HG03045 (cell line): ENCODE results near the gene CGREF1.
A peak's percentile ranks its signal among the peaks of the same experiment; 100 is the strongest.
"Not testable (repeated sequence)": the region's sequence is repeated elsewhere in the genome, so short reads cannot be mapped to it uniquely, and the experiment has no call there.

Source experiments
- ATAC-seq: cut with Tn5 transposase; IDR thresholded peaks from one replicate; pipeline ENCODE4 v1.9.1; 2021; ENCODE audit warnings: mild to moderate bottlenecking, moderate library complexity; ENCODE audit not compliant: unreplicated experiment

Gene CGREF1

DNA sequence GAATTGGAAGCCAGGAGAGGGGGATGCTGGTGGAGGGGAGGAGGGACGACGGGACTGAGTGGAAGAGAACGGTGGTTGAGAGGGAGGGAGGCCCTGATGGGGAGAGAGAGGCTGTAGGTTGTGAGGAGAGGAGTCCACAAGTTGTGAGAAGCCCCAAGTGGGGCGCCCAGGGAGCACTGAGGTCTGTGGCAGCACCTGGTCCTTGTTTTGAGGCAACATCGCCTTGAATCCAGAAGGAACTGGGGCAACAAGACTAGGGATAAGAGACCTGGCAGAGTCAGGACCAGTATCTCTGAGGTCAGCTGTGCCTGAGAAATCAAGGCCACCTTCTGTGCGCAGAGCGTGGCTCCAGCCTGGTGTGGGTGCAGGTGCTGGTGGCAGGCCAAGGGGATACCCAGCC is 19.2 kb upstream of the CGREF1 start:
- ATAC-seq: no peak

DNA sequence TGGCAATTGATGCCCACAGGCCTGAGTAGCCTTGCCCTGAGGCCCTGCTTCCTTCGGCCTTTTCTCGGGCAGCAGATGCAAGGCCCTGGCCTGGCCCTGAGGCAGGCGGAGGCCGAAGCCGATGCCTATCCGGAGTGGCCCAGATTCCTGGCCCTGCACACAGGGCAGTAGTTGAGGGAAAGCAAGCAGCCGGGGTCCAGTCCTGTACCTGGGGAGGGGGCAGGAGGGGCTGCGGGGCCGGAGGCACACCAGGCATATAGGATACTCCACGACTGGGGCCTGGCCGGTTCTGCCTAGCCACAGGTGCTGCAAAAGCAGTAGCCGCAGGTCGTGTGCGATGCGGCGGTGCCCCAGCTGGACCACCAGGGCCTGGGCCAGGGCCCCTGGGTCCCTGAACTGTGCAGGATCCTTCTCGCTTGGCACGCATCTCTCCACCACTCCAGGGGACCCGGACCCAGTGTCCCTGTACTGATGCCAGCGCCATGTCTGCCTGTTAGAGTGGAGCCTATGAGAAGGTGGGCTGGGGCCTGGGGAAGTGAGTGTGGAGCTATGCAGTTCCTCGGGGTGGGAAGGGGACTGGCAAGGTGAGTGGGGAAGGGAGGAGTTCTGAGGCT is 18.5 kb upstream of the CGREF1 start:
- no peak for ATAC-seq

DNA sequence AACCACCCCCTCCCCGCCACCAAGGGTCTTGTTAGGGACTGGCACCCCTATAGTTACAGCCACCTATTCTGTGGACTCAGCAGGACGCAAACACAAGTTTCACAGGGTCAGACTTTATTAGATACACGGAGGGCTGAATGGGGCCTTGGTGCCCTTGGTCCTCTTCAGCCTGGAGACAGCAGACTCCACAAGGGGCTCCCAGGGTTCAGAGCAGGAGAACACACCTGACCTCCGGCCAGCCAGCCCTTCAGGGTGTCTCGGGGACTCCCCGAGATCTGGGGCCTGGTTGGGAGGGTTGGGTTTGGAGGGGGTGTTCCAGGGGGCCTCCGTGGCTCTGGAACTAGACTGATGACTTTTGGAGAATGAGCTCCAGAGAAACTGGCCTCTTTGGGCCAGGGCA is 17.8 kb upstream of the CGREF1 start:
- no peak for ATAC-seq

DNA sequence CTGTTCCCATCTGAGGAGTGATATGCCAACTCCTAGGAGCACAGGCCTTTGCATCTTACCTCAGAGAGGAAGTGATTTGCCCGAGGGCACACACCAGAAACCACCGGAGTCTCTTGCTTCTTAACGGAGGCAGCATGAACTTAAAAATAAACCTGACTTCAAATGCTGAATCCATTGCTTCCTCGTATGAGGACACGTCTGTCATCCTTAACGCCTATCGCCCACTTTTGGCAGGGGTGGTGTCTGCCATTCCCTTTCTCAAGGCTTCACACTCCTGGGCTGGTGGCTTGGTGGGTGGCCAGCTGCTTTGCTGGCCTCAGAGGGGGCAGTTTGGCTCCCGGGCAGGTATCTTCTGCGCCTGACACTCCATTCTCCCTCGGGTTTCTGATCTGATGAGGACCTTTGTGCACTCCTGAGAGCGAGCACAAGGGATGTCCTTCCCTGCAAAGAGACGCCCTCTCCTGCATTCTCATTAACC is 16.6 kb upstream of the CGREF1 start:
- ATAC-seq: no peak

DNA sequence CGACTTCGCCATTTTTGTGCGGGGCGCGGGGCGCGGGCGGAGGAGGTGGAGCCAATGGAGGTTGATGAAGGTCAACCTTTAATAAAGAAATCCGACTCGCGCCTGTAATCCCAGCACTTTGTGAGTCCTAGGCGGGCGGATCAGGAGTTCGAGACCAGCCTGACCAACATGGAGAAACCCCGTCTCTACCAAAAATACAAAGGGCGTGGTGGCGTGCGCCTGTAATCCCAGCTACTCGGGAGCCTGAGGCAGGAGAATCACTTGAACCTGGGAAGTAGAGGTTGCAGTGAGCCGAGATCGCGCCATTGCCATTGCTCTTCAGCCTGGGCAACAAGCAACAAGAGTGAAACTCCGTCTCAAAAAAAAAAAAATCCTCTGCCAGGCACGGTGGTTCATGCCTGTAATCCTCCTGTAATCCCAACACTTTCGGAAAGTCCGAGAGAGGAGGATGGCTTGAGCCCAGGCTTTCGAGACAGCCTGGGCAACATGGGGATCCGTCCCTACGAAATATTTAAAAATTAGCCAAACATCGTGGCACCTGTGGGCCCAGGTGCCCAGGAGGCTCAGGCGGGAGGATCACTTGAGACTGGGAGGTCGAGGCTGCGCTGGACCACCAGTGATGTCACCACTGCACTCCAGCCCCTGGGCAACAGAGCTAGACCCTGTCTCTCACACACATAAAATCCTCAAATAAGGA is 16.0 kb upstream of the CGREF1 start:
- no peak for ATAC-seq

DNA sequence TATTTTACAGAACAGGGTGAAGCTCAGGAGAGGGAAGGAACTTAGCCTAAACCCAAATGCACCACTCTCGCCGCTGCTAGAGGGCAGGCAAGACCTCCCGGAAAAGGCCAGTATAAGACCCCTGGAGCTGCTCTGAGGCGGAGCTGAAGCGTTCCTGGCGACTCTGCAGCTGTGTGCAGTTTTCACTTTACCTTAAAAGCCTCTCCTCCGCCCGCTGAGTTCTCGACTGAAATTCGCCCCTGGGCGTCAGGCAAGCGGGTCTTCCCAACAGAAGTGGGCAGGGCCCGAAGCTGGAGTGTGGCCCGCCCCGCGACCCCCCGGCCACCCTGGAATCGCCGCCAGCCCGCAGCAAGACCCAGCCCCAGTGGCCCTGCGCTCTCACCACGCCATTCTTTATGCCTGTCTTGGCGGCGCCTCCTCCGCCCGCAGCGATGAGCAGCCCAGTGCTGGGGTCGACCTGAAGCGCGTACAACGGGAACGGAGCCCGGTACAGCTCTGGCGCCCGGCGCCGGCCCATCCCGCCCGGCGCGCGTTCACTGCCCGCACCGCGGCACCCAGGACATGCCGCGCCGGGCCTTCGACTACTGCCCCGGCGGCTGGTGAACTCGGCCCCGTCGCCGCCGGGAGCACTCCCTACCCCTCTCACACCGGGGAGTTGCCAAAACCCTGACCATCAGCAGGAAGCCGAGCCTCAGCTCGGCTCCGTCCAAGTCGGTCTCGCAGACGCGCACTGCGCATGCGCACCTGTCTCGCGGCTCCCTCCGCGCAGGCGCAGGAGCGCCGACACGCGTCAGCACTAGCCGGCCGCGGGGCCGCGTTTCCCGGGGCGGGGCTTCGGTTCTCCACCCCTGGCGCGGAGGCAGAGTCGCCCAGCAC is 15.2 kb upstream of the CGREF1 start, which contains the start of gene PREB:
PREB (minus strand) TSS at position 732 of the 876 bp plus-strand sequence; CDS start at position 517, 215 bp downstream.
- peak; percentile 88 for ATAC-seq

DNA sequence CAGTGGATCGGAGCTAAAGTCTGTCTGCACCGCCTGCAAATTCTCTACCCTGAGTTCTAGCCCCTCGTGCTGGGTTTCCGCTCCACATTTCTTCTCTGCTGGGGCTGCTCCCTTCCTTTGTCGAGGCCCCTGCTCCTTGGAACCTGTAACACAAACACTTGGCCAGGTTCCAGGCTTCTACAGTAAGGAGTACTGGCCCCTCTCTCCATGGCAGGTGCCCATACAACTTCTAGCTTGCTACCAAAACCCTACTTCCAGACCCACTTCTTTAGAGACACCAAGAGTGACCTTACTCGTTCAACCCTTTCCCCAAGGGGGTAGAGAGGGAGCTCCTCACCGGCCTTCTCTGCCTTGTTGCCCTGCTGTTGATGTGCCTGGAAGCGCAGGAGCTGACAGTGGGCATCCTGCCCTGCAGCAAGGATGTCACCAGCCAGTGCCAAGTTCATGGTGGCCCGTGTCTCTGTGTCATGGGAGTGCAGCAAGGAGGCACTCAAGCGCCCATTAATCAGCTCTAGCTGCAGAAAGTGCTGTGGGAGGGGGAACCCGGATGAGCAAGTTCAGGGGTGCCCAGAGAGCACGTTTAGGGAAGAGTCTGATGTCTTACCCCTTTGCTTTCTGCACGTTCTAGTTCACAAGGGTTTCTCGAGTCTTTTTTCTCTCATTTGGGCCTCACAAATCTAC is 14.4 kb upstream of the CGREF1 start:
- ATAC-seq: no peak

DNA sequence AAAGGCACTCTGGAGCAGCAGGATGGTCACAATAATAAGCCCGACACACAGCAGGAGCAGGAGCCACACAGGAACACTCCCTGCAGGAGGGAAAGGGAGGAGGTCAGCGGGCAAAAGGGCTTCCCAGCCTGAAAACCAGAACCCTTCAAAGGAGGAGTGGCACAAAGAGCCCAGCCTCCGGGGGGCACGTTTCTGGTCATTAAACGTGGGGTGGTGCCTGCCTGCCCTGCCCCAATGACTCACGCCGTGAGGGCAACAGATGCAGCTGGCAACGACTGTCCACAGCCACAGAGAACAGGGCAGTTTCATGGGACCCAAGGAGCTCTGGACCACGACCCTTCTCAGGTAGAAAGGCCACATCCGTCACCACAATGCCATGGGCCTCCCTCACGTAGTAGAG is 12.5 kb upstream of the CGREF1 start:
- ATAC-seq: no peak

DNA sequence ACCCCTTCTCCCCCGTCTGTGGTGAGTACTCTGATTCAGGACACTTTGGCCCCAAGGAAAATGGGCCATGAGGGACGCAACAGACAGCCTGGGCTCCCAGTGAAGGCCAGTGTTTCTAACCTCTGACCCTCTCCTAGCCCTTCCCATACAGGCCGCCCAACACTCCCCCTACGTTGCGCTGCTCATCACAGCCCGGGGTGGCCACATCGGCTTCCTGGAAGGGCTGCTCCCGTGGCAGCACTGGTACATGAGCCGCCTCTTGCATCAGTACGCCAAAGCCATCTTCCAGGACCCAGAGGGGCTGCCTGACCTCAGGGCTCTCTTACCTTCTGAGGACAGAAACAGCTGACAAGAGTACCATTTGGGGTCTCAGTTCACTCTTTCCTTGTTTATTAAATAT is 11.5 kb upstream of the CGREF1 start:
- no peak for ATAC-seq

DNA sequence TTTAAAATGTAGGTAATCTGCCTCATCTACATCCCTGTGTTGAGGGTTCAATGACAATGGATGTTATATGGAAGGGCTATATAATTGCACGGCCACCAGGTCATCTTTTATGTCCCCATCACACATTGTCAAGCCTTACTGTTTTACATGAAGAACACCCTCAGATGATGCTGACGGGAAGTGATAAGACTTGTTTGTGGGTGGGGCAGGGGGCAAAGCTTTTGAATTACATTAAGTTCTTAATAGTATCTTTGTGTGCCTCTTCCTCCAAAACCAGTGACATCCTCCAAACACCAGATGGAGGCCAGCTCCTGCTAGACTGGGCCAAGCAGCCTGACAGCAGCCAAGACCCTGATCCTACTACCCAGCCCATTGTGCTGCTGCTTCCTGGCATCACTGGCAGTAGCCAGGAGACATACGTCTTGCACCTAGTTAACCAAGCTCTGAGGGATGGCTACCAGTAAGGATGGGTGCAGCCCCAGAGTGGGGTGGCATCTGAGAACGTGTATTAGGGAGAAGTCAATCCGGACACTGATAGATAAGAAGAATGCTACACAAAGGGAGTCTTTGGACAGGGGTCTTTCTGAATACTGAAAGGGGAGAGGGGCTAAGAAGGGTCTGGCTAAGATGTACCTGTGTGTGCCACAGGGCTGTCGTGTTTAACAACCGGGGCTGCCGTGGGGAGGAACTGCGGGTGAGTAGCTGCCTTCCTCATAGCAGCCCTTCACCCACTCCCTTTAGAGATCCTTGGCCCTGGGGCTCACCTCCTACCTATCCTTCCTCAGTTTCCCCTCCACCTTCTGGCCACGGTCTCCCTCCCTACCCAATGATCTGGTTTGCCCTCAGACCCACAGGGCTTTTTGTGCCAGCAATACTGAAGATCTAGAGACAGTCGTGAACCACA is 10.0 kb upstream of the CGREF1 start:
- no peak for ATAC-seq

DNA sequence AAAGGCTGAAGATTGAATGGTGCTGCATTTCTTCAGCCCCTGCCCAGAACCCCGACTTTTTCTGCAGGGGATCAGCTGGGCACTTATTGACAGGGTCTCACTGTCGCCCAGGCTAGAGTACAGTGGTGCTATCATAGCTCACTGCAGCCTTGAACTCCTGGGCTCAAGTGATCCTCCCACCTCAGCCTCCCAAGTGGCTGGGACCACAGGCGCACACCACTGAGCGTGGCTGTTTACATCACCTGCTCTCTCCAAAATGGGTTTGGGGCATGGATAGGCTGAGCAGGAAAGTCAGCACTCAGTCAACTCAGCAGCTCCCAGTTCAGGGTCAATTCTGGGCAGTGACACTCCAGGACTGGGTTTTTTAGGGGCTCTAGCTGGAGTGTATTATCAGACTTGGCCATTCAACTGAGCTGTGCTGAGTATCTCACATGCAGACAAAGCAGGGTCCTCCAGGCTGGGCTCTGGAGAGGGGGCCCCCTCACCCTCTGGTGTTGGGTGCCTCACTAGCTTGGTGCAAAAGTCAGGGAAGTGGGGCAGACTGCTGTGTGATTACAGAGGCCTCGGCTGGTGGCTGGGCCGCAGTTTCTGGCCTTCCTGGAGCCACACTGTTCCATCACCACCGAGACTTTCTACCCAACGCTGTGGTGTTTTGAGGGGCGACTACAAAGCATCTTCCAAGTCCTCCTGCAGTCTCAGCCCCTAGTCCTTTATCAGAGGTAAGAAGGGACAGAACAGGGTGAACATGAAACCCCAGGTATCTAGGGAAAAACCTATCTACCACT is 9.1 kb upstream of the CGREF1 start:
- ATAC-seq: no peak

DNA sequence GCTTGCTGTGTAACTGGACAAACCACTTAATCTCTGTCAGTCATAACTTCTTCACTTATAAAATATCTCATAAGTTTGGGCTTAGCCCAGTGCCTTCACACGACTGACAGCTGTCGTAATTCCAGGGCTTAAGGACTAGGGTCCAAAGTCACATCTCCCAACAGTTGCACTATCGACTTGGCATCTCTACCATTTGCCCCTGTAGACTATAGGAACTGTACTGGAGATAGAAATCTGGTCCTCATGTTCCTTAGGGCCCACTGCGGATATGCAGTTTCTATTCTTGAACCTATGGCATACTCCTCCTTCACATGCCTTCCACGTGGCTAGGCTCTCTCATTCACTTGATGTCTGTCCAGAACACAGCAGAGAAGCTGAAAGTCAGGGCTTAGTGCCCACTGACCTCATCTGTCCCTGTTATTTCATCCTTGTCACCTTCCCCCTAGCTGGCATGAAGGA is 7.4 kb upstream of the CGREF1 start:
- no peak for ATAC-seq

DNA sequence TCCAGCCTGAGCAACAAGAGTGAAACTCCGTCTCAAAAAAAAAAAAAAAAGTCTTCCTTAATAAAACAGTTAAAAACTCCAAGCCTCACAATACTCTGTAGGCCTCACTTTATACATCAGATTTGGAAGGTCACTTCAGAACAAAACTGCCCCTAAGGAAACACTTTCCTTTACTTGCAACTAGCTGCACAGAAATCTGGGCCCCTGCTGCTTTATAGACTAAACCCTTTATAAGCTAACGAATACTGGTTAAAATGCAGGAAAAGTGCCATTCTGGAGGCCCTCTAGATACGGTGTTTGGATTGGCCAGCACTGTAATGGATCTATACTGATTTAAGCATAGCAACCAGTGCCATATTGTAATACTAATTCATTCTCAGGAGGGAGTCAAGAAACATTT is 6.2 kb upstream of the CGREF1 start:
- no peak for ATAC-seq

DNA sequence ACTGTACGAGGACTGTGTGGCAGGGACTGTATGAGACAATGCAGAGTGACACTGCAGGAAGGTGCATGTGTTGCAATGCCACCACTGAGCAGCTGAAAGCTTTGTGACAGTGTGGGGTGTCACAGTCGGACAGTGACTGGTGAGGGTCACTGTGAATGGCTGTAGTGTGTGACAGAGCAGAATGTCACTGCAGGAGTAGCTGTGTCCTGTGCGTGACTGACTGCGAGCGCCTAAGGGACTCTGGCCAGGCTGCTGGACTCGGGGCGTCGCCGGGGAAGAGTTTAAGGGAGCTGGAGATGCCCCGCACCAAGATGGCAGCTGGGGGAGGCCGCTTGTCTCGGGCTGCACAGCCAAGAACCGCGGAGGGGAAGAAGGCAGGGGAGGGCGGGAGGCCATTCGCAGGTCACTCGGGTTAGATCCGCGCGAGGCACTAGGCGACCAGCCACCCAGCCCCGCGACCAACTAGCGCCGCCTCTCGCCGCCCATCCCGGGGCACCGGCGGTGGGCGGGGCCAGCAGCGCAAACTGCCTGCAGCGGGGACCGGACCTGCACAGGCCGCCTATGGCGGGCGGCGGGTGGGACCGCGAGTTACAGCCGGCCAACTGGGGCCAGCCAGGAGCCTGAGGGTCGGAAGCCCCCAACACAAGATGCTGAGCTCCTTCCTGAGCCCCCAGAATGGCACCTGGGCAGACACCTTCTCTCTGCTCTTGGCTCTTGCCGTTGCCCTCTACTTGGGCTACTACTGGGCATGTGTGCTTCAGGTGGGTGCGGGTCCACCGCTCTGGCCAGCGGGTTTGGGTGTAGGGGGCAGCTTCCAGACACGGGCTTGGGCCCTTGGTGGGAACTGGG is 4.6 kb upstream of the CGREF1 start, which contains the start of gene ABHD1:
ABHD1 (plus strand) TSS at position 514 of the 849 bp plus-strand sequence; CDS start at position 648, 134 bp downstream.
- peak; percentile 69 for ATAC-seq

DNA sequence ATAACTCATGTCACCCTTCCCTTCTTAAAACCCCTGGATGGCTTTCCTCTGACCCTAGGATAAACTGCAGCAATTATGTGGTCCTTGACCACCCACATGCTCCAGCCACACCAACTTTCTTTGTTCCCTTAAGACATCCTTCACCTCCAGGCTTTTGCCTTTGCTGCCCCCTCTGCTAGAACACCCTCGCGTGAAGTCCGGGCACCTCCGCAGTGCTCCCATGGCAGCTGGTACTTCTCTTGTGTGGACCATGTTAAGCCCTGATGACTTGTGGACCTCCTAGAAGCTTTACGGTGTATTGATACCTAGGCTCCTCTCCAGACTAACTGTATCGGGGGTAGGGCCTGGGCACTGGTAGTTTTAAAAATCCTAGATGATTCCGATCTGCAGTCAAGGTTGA is 3.9 kb upstream of the CGREF1 start:
- no peak for ATAC-seq

DNA sequence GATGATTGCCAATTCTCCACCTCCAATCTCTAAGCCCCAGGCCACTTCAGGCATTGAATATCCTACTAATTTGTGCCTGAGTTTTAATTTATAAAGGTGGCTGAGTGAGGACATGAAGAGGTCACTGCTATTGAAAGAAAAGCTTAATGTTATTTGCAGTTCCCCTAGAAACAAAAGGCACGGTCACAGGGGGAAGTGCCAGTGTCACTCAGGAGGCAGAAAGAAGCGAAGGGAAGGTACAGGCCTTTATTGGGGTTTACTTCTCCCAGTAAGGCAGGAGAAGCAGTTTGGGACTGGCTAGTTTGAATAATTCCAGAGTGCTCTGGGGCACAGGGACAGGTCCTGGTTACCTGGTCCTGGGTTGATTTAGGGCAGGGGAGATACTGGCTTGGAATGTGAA is 3.0 kb upstream of the CGREF1 start:
- ATAC-seq: no peak

DNA sequence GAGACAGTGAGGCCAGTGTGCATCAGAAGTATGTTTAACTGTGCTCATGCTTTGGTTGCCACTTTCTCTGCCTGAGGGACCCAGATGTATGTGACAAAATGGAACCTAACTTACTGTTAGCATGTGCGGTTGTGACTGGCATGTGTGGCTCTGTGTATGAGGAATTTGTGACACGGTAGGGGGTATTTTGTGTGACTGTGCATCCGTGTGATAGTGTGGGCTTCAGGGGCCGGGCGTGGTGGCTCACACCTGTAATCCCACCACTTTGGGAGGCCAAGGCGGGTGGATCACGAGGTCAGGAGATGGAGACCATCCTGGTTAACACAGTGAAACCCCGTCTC is 372 bp upstream of the CGREF1 start:
- ATAC-seq: not testable (repeated sequence)

DNA sequence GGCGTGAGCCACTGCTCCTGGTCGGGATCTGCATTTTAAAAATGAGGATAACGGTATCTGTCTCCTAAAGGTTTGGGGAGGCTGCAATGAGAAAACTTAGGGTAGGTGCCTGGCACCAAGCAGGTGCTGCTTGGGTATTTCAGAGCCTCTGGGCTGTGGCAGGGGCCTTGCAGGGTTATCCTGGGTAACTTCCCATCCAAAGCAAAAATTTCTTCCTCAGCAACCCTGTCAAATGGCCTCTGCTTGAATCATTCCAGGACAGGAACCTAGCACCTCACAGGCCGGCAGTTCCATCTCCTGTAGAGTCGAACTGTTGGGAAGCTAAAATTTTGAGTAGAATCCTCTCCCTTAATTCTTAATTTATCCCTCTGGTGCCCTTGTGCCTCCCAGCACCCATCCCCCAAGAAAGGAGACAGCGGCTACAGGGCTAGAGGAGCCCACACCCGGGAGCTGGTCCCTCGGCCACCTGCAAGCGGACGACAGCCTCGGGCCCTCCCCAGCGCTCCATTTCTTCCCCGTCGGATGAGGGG is 868 bp downstream of the CGREF1 start:
- ATAC-seq: no peak
